Measurements from ENCODE around the gene HOXB7.
A peak's percentile ranks its signal among the peaks of the same experiment; 100 is the strongest.

The HOXB7 gene

DNA sequence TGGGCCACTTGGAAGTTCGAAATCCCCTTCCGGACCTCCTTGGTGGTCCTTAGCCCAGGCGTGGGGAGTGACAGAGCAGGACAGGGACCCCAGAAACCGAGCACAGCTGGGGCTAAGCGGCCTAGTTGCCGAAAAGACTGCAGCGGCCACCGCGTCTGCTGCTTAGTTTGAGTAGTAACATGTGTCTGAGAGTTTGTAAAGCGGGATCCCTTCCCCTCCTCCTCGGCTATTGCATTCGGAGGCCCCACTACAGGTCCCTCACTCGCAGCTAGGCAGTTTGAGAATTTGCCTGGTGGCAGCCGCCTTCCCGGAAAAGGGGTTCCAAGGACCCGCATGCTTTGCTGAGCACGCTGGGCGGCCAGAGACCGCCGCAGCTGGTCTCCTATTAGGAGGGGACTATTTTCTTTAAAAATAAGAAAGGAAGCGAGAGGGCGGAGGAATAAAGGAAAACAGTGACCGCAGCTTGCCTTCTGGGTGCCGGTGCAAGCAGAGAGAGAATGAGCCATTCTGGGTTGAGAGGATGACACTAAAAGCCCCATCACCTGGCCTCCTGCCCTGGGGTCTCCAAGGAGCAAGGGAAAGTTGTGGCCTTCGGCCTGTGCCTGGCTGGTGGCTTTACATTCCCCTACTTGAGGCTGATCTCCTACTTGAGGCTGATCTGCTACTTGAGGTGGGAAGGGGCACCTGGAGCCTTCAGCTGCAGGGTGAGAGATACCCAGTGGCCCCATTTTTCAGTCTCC lies 16.1 kb downstream of the HOXB7 start:
- no peak for DNase-seq (ENCODE audit: low spot score)

DNA sequence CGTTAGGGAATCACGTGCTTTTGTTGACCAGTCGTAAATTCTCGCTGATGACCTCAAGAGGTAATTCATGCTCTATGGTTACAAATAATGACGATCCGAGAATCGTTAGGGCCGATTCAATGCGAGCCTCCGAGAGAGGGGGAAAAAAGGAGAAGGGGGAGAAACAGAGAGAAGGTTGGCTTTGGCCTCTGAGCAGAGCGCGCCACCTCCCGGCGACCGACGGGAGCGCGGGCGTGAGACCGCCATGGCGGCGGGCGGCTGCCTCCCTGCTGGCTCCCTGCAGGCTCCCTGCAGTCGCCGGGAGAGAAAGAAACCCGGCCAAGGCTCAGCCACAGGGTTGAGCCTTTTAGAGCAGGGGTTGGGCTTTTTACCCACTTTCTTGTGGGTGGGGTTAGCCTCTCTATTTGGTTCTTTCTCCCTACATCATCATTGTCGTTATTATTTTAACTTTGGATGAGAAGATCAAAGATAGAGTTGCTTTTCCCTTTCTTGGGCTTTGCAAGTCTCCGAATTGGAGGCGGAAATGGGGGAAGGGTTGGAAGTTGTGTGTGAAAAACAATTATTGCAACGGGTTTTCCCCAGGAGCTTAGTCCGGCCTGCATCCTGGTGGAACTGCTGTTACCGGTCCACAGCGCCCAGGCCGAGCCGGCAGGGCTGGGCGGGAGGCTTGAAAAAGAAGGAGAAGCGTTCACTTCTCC lies 16.8 kb downstream of the HOXB7 start:
- DNase-seq (ENCODE audit: low spot score) = peak; percentile 94

DNA sequence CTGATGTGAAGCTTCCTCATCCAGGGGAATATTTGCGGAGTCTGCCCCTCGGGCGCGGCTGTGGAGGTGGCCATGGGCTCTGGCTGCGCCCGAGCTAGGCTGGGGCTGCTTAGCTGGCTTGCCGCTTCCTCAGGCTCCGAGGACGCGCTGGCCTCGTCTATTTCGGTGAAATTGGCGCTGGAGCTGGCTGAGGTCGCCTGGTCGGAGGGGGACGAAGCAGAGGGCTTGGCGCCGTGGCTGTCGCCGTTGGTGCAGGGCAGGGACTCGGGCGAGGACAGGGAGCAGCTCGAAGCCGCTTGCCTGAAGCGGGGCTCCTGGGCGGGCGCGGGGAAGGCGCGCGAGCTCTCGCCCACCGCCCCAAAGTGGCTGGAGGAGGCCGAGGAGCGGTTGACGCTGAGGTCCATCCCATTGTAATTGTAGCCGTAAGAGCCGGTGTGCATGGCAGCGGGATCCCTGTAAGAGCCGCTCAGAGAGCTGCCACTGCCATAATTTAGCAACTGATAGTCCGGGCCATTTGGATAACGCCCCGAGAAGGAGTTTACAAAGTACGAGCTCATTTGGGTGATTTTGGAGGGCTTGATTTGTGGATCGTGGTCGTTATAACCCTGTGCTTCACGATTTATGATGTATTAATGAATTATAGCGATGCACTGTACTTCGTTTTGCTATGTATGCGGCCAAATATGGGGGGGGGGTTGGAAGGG lies 17.5 kb downstream of the HOXB7 start, which contains the start of gene HOXB5:
Gene HOXB5, minus strand, starts transcription at position 654 of the 704 bp plus-strand sequence. Its CDS starts 97 bp downstream, at position 557.
- DNase-seq (ENCODE audit: low spot score) = no peak

DNA sequence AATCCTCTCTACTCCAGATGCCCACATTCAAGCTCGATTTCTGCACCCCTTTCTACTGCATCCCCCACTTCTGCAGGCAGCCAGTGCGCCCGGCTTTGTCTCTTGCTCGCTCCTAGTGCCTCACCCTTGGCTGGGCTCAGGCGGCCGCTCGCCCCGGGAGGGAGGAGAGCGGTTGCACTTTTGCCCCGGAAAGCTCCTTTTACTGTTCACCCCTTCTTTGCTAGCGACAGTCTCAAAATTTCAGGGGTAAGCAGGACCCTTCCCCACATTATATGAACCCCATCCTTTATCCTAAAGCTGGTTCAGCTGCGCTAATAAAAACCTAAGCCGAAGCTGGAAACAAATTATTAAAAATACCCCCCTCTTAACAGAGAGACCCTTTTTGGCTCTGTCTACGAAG lies 18.2 kb downstream of the HOXB7 start:
- DNase-seq (ENCODE audit: low spot score) = no peak

DNA sequence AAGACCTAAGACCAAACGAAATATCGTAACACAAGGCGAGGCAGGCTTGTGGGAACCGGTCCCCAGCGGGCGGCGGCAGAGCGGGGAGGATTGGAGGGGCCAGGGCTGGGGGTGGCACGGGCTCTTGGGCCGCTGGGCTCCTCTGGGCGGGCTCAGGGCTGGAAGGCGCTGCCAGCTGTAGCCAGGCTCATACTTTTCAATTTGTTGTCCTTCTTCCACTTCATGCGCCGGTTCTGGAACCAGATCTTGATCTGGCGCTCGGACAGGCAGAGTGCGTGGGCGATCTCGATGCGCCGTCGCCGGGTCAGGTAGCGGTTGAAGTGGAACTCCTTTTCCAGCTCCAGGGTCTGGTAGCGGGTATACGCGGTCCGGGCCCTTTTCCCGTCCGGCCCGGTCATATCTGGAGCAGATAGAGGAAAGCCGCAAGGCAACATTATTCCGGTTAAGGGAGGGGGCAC lies 18.7 kb downstream of the HOXB7 start:
- no peak for DNase-seq (ENCODE audit: low spot score)

DNA sequence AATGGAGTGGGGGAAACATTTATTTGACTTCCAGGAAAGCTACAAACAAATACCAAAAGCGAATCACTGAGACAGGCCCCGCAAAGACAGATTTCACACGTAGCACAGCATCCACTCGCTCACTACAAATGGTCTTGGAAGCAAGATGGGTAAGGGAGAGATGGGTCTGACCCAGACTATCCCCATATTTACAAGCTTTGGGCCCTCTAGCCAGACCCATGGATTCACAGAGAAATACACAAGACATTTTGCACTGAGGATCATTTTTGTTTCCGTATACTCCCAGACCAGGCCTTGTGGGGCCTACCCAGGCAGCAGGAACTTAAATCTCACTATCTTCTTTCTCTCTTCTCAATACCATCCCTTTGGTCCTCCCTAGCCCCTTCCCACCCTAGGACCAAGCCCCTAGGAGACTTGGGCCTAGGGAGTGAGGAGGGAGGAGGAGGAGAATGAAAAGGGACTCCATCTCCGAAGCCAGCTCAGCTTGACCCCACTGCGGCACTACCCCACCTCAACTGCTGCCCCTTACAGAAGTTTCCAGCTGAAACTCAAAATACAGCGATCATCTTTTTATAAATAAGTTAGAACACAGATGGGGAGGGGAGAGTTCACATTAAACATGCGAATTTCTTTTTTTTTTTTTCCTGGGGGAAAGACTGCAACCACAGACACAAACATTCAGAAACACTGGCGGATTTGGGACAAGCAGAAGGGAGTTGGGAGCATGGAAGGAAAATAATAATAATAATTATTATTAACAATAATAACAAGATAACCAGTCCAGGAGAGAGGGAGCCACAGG lies 19.4 kb downstream of the HOXB7 start:
- DNase-seq (ENCODE audit: low spot score) = no peak

DNA sequence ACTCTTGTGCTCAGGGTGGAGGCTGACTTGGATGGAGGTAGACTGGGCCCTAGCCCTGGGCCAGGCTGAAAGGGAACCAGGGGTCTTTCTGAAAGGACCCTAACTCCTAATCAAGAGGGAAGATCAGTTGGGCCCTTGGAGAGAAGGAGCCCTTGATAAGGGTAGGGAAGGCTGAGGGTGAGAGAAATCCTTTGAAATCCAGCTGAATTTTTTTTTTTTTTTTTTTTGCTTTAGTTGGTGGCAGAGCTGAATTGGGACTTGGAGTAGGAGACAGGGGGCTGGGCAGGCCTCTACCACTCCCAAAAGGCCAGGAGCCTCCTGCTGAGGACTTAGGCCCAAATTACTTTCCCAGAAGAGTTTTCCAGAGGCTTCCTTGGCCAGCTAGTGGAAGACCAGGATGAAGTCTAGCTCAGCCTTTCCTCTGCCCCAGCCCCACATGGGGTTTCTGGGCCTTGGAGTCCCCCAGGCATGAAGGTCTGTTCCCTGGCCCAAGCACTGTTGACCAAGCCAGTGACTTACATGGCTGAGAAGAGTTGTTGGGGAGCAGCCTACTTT lies 20.1 kb downstream of the HOXB7 start:
- no peak for DNase-seq (ENCODE audit: low spot score)

DNA sequence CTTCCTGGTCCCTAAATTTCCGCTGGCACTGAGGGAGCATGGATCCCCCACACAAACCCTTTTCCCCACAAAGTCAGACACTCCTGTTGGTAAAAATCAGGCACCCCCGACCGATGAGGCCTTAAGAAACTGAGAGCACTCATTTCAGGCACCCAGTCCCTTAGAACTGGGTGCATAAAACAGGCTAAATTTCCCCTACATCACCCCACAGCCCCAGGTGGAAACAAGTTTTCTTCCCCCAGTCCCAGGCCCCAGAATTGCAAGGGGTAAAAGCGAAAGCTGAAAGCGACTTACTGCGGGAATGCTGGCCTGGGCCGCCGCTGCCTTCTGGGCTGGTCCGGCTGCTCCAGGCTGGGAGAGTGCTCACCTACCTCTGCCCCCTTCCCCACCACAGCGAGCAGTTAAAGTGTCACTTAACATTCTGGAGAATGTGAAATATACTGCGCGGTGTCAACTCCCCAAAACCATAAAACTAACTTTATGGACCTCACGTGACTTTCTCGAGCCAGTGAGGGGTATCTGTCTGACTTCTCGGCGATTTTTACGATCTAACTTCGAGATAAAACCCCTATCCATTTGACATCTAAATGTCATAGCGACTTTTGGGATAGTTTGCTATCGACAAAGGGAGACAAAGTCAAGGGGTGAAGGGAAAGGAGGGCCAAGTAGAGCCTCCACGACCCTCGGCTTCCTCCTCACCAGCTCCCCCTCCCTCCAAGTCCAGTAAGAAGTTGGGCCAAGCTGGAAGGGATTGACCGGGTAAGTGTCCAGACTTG lies 20.8 kb downstream of the HOXB7 start, which contains the start of gene HOXB3:
Gene HOXB3, minus strand, starts transcription at position 411 of the 776 bp plus-strand sequence. CDS start 37,767 bp downstream, outside the sequence.
- DNase-seq (ENCODE audit: low spot score) = no peak

DNA sequence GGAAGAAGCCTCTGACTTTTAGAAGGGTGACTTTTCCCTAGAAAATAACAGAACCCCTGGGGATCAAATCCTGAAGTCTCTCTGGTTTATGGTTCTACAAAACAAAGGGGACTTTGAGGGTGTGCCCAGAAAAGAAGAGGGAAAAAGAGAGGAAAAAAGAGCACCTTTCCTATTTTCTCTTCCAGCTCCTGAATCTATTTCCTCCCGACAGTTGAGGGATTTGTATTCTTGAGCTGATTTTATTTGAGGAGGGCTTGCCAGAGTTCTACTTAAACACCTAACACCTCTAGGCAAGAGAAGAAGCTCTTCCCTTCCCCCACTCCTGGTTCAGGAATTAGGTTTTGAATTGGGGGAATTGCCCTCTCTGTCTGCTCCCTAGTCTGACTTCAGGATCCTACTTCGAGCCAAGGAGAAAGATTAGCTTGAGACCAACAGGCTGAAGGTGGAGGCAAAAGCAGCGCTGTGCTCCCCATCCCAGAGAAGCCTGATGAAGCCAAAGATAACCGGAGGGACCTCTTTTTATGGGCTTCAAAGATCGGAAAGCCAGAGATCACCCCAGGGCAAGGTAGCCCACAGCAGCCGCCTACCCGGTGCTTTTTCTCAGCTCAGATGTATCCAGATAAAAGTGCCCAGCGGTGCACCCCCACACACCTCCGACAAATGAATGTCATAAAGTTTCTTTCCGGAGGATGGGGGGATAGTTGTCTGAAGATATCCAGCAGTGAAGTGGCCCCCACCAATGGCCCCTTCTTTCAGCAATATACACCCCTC lies 21.6 kb downstream of the HOXB7 start:
- no peak for DNase-seq (ENCODE audit: low spot score)

DNA sequence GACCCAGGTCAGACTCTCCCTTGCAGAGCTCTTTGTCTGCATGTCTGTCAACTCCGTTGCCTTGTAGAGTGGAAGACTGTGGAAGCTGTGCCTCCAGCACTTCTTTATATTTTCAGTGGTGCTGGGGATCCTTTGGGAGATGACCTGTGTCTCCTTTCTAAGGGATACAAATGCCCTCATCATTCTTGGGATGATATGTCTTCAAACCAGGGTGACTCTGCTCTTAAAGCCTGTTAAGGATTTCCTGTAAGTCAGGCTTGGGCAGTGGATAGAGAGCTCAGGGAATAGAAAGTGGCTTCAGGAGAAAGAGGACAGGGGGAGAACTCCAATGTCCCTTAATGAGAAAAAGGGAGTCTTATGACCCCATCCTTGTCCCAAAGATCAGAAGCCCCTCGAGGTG lies 22.3 kb downstream of the HOXB7 start:
- no peak for DNase-seq (ENCODE audit: low spot score)

DNA sequence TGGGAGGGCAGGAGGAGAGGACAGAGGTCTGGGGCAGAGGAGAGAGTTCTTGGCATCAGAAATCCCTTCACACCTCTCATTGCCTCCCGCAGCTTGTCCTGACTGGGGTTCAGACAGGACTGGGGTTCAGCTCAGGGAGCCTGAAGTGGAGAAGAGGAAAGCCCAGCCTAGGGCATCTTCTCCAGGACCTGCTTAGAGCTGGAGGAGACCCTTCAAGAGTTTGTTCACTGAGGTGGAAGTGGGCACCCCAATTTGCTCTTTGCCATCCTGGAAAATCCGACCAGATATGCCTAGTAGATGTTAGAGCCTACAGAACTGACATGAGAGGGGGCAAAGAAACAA lies 22.8 kb downstream of the HOXB7 start:
- no peak for DNase-seq (ENCODE audit: low spot score)

DNA sequence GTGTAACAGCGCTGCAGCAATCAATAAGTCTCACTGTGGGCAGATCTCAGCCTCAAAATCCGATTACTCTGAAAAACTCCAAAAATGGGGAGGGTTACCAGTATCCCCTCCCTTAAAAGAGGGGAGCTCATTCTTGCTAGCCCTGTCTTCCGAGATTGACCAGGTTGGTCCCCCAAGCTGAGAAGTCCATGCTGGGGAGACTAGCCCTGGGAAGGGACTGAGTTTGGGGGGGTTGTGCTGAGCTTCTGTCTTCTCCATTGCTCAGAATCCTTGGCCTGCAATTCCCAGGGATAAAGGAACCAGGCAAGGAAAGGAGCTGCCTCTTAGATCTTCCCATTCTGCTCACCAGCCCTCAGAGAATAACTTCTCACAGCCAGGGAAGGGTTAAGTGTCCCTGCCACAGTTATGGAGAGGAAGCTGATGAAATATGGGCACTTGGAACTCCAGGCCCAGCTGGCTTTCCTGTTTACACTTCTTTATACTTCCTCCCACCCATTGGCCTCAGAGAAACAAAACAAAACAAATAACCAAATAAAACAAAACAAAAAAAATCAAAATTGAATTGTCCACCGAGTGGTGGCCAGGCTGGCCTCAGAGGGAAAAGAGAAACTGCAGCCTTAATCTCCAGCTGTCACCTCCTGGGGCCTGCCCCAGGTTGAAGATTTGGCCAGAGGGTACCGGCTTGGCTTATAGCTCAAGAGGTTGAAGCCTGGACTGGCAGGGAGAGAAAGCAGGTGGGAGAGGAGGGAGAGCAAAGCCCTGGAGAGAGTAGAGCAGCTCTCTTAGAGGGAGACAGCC lies 23.3 kb downstream of the HOXB7 start:
- no peak for DNase-seq (ENCODE audit: low spot score)

DNA sequence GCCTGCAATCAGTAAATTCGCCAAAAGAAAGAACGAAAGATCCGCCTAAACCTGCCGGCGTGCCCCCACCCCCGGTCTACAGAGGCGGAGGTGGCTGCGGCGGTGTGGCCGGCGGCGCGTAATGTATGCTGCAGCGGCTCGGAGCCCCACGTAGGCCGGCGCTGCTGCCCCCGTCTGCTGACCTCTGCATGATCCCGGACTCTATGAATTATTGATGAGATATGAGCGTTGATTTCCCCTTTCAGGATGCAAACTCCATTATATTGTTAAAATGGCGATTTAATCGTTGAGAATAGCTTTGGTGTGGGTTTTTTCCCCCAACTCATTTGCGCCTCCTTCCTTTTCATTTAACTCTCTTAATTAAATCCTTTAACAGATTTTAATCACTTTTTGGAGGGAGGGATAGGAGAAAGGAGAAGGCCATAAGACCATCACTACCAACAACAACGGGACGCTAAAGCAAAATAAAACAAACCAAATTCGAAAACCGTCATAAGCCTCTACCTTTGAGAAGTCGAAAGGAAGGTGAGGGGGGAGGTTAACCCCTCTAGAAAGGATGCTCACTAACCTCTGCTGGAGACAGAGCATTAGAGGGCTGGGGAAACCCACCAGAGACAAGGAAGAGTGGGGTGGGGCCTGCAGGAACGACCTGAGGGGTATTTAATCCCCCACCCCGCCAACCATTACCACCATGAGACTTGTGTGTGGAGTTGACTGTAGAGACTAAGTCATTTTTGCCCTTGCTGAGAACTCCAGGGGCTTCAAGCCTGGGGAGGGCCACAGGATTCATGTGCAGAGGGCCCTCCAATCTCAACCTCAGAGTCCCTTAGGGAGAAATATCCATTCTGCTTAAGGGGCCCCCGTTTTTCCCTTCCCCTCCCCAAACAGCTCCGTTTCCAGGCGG lies 24.2 kb downstream of the HOXB7 start:
- DNase-seq (ENCODE audit: low spot score) = no peak

DNA sequence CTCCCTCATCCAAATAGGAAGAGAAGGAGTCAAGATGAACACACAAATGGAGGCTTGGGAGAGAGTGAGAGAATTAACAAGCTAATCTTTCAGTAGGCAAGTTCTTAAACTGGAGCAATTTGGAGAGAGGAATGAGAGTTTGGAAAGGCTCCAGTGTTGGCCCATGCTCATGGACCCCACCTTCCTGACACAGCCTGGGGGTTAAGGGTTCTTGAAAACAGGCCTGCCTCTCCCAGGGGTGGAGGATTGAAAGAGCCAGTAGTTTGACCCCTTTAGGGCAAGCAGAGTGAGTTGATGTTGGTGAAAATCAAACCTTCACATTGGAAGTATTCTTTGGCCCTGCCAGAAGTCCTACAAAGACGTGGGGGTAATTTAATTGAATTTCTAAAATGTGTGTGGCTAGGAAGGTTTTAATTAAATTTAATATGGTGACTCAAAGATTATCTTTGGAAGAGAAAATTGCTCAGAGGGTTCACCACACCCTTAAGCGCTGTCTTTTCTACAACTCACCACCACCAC lies 26.5 kb downstream of the HOXB7 start:
- no peak for DNase-seq (ENCODE audit: low spot score)

DNA sequence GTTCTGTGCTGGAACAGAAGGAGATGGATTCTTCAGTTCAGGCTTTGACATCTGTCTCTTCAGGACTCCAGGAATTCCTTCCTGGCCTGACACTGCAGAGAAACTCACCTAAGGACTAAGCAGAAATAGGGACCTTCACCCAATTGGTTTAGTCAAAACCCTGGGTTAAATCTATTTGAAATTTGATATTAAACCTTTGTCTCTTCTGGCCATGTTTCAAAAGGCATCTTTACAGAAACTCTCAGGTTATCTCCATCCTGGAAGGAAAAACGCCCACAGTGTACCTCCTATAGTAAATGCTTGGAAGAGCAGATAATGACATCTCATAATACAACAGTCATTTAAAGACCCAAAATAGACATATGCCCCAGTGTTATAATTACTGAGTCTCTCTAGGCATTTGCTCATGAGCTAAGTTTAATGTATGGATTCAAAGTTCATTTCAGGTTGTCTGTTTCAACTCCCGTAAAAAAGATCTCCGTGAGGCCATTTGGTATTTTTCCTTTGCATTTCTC lies 27.1 kb downstream of the HOXB7 start:
- no peak for DNase-seq (ENCODE audit: low spot score)

DNA sequence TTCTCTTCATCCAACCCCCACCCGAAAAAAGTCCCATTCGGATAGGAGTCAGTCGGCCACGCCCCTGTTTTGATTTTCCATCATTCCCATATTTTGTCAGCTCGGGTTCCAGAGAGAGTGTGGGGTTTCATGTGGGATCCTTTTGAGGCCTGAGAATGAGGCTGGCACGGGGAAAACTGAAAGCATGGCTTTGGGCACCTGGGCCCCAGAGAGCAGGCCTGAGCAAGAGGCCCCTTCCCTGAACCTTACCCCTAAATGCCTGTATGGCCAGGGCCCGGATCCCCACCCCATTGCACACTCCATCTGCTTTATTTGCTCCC lies 28.1 kb downstream of the HOXB7 start:
- no peak for DNase-seq (ENCODE audit: low spot score)

DNA sequence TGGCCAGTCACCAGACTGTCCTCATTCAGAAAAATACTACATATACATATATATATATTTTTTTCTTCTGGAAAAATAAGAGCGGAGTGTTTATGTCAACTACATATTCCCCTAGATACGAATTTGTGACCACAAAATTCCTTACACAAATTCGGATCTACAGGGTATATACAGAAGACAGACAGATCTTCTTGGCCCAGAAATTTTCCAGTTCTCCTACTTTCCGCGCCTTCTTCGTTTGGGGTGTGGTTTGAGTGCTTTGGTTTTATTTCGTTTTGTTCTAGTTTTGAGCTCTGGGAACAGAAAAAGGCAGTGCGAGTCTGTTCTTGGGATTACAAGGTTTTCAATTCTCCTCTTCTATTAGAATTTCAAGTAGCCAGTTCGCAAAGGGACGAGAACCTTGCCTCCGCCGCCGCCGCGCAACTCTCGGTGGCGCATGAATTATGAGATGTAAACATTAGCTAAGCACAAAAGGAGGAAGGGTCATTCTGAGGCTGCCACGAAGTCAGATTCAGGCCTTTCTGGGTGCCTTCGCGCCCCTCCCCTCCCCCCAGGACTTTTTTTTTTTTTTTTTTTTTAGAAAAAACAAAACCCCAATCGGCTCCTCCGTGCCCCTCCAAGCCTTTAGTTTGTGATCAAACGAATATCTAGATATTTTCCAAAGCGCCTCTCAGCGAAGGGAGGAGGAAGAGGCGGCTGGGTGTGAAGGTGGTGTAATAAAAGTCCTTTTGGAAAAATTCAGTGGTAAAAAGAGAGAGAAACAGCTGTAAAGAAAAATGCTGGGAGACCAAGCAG lies 30.9 kb downstream of the HOXB7 start:
- DNase-seq (ENCODE audit: low spot score) = no peak
